ENCODE data around the gene PIK3CA. TPM values are rescaled to one million over a fixed set of nuclear protein-coding genes. Genes with fewer than 3 reads are reported as not detected.

Gene PIK3CA
- total and polyA plus RNA-seq, 2 donors from 2014 or later, result 6.1 to 24.8 TPM

DNA sequence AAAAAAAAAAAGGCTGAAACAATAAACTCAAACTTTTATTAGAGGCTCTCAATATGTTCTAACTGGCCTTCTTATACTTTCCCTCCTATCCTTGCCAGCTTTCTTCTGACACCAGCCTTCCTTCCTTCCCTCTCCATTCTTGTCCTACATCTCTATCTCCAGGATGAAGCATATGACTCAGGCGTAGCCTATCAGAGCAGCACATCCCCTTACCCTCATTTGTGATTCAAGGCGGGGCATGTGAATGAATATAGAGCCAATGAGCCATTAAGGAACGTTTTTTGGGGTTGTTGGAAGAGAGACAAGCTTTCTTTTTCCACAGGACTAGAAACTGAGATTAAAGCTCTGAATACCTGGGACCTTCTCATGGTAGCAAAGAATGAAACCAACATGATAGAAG lies 127.8 kb downstream of the PIK3CA start:
- no peak for FAIRE-seq

DNA sequence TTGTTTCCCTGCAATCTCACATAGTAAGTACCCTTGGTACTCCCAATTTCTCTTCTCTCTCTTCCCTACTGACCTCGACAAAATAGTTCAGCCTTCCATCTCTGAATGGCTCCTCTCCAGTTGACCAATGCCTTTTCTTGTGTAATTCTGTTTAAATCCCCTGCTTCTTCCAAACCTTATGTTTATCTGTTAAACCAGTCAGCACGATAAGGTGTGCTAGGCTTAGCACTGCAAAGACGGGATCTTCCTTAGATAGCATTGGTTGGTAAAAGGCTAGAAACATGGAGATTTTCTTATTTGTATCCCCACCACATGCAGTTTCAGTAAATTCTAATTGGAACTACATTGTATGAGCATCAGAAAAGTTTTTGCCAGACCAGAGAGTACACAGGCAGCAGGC lies 128.6 kb downstream of the PIK3CA start:
- H3K27ac ChIP-seq (ENCODE audit: low read depth in 2 of 2, low read length in 2 of 2), result no peak overlapping the region
- DNase-seq (no peak), FAIRE-seq (no peak)
- H3K27me3 ChIP-seq (ENCODE audit: control insufficient read depth, insufficient read depth, low read length), result no peaks in the 10 kb centered on the region
- no peaks in the 10 kb centered on the region for H3K9me3 ChIP-seq (ENCODE audit: control insufficient read depth in 2 of 3, insufficient read depth in 1 of 3, low read length in 3 of 3)
- no peaks in the 10 kb centered on the region for H3K4me1 ChIP-seq (ENCODE audit: control insufficient read depth in 2 of 3, insufficient read depth in 2 of 3, low read depth in 1 of 3, low read length in 3 of 3)
- TF ChIP-seq, protein P1, sequence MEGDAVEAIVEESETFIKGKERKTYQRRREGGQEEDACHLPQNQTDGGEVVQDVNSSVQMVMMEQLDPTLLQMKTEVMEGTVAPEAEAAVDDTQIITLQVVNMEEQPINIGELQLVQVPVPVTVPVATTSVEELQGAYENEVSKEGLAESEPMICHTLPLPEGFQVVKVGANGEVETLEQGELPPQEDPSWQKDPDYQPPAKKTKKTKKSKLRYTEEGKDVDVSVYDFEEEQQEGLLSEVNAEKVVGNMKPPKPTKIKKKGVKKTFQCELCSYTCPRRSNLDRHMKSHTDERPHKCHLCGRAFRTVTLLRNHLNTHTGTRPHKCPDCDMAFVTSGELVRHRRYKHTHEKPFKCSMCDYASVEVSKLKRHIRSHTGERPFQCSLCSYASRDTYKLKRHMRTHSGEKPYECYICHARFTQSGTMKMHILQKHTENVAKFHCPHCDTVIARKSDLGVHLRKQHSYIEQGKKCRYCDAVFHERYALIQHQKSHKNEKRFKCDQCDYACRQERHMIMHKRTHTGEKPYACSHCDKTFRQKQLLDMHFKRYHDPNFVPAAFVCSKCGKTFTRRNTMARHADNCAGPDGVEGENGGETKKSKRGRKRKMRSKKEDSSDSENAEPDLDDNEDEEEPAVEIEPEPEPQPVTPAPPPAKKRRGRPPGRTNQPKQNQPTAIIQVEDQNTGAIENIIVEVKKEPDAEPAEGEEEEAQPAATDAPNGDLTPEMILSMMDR (IDR thresholded peaks at IDR 0.05; ENCODE audit: borderline replicate concordance, extremely low read depth, insufficient read depth), result no peak
- H3K9ac ChIP-seq (ENCODE audit: low read length in 3 of 3), result no peak overlapping the region
- no peak overlapping the region for H3K4me3 ChIP-seq (ENCODE audit: low read length in 3 of 3)
- intact Hi-C loops (cut with DNase I), result no loop called here
- H3K36me3 ChIP-seq (ENCODE audit: control insufficient read depth in 2 of 3, insufficient read depth in 3 of 3, low read length in 3 of 3), result no peaks in the 10 kb centered on the region

More for the DNA sequence above, 127.8 kb downstream of the PIK3CA start:
- Histone ChIP-seq H3K9me3 (ENCODE audit: control insufficient read depth in 2 of 3, insufficient read depth in 1 of 3, low read length in 3 of 3) (no peaks in the 10 kb centered on the region), H3K36me3 (ENCODE audit: control insufficient read depth in 2 of 3, insufficient read depth in 3 of 3, low read length in 3 of 3) (no peaks in the 10 kb centered on the region), H3K4me3 (ENCODE audit: low read length in 3 of 3) (no peak overlapping the region), H3K27ac (ENCODE audit: low read depth in 2 of 2, low read length in 2 of 2) (no peak overlapping the region), H3K4me1 (ENCODE audit: control insufficient read depth in 2 of 3, insufficient read depth in 2 of 3, low read depth in 1 of 3, low read length in 3 of 3) (no peaks in the 10 kb centered on the region), H3K9ac (ENCODE audit: low read length in 3 of 3) (no peak overlapping the region), H3K27me3 (ENCODE audit: control insufficient read depth, insufficient read depth, low read length) (no peaks in the 10 kb centered on the region)
- intact Hi-C loops (cut with DNase I), result no loop called here
- TF ChIP-seq, protein P1 (IDR thresholded peaks at IDR 0.05; ENCODE audit: borderline replicate concordance, extremely low read depth, insufficient read depth), result no peak
- DNase-seq, result no peak

DNA sequence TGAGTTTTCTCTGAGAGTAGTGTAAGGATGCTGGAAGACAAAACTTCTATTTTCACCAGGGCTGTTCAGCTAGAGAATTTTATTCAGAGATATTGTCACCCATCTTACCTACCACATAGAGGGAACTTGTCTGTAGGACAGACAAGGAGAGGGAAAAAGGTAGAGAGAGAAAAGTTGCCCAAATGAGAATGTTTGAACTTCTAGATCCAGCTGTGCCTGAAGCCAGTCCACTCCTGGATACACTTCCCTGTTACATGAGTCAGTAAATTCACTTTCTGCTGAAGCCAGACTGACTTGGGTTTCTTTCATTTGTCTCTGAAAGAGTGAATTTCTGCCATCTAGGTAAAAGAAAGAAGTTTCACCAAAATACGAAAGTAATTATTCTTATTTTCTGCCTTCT lies 130.0 kb downstream of the PIK3CA start:
- no peak overlapping the region for H3K27ac ChIP-seq (ENCODE audit: low read depth in 2 of 2, low read length in 2 of 2)
- TF ChIP-seq, protein P1 (IDR thresholded peaks at IDR 0.05; ENCODE audit: borderline replicate concordance, extremely low read depth, insufficient read depth), result no peak
- no peaks in the 10 kb centered on the region for H3K9me3 ChIP-seq (ENCODE audit: control insufficient read depth in 2 of 3, insufficient read depth in 1 of 3, low read length in 3 of 3)
- H3K36me3 ChIP-seq (ENCODE audit: control insufficient read depth in 2 of 3, insufficient read depth in 3 of 3, low read length in 3 of 3), result no peaks in the 10 kb centered on the region
- H3K4me3 ChIP-seq (ENCODE audit: low read length in 3 of 3), result no peak overlapping the region
- H3K9ac ChIP-seq (ENCODE audit: low read length in 3 of 3), result no peak overlapping the region
- H3K4me1 ChIP-seq (ENCODE audit: control insufficient read depth in 2 of 3, insufficient read depth in 2 of 3, low read depth in 1 of 3, low read length in 3 of 3), result no peaks in the 10 kb centered on the region
- DNase-seq, result no peak
- FAIRE-seq, result no peak
- intact Hi-C loops (cut with DNase I), result no loop called here
- H3K27me3 ChIP-seq (ENCODE audit: control insufficient read depth, insufficient read depth, low read length), result no peaks in the 10 kb centered on the region

Measured in kidney (tissue), 14 donors.